HG03060 (cell line): ENCODE measurements around the gene IL1RL1.
A peak's percentile ranks its signal among the peaks of the same experiment; 100 is the strongest.

ENCODE experiments used
- ATAC-seq: cut with Tn5 transposase; IDR thresholded peaks from one replicate; pipeline ENCODE4 v1.9.1; 2021; ENCODE audit warnings: low read depth, moderate number of reproducible peaks; ENCODE audit not compliant: unreplicated experiment

The IL1RL1 gene

GRCh38 chr2:102334486-102334885, 23.1 kb downstream of the IL1RL1 start:
- ATAC-seq = no peak

- ATAC-seq = no peak
Observed at GRCh38 chr2:102335871-102336366, 24.6 kb downstream of the IL1RL1 start.

- ATAC-seq = no peak
Observed at GRCh38 chr2:102336502-102336945, 25.2 kb downstream of the IL1RL1 start.

- ATAC-seq = no peak
Observed at GRCh38 chr2:102337012-102337411, 25.6 kb downstream of the IL1RL1 start.

- no peak for ATAC-seq
Observed at GRCh38 chr2:102337481-102338386, 26.4 kb downstream of the IL1RL1 start.

GRCh38 chr2:102340778-102341177, 29.4 kb downstream of the IL1RL1 start:
- ATAC-seq = no peak

GRCh38 chr2:102342888-102343287, 31.5 kb downstream of the IL1RL1 start:
- ATAC-seq = no peak

GRCh38 chr2:102344397-102344796, 33.0 kb downstream of the IL1RL1 start:
- ATAC-seq = no peak

- no peak for ATAC-seq
Observed at GRCh38 chr2:102345329-102345920, 34.1 kb downstream of the IL1RL1 start.

GRCh38 chr2:102346381-102347130, 35.2 kb downstream of the IL1RL1 start:
- ATAC-seq = no peak

GRCh38 chr2:102350137-102350793, 38.9 kb downstream of the IL1RL1 start:
- ATAC-seq = no peak

GRCh38 chr2:102355526-102356380, 44.4 kb downstream of the IL1RL1 start, which contains the start of gene IL18R1:
Gene IL18R1, plus strand, starts transcription at chr2:102355796. Its CDS starts 6,865 bp downstream, at chr2:102362661.
- ATAC-seq = peak; percentile 47

- ATAC-seq = no peak
Observed at GRCh38 chr2:102356381-102356712, 45.0 kb downstream of the IL1RL1 start.

GRCh38 chr2:102356741-102357140, 45.4 kb downstream of the IL1RL1 start:
- ATAC-seq = no peak

- peak; percentile 32 for ATAC-seq
Observed at GRCh38 chr2:102357937-102358336, 46.6 kb downstream of the IL1RL1 start.

- no peak for ATAC-seq
Observed at GRCh38 chr2:102358496-102358895, 47.1 kb downstream of the IL1RL1 start.

GRCh38 chr2:102359527-102359926, 48.2 kb downstream of the IL1RL1 start:
- ATAC-seq = no peak

GRCh38 chr2:102361632-102362241, 50.4 kb downstream of the IL1RL1 start:
- no peak for ATAC-seq

GRCh38 chr2:102365763-102366162, 54.4 kb downstream of the IL1RL1 start:
- ATAC-seq = no peak
